Esophagus muscularis mucosa (tissue), 4 donors: ENCODE data around the gene ARAF. TPM values are rescaled to one million over a fixed set of nuclear protein-coding genes. Genes with fewer than 3 reads are reported as not detected.
A peak's percentile ranks its signal among the peaks of the same experiment; 100 is the strongest.

Experiments used
- DNase-seq: peaks from one replicate; pipeline ENCODE4 v3.0.0-alpha.2; 2017; ENCODE audit errors: extremely low spot score
- H3K27ac ChIP-seq, 4 donors: fragments of 200-600 bp; sonication (generic); replicated peaks in 1 of 4; 1 replicate in 3 of 4; 2 replicates in 1 of 4; pipeline ENCODE4 v1.5.1; 2016 to 2019; ENCODE audit warnings: mild to moderate bottlenecking in 1 of 4
- H3K27me3 ChIP-seq, 4 donors: fragments of 200-600 bp; sonication (generic); one replicate each; pipeline versions ENCODE4 v1.5.1 to v1.6.0; 2016 to 2019
- H3K36me3 ChIP-seq, 4 donors: fragments of 200-600 bp; sonication (generic); one replicate each; pipeline ENCODE4 v1.5.1; 2016 to 2019
- H3K4me1 ChIP-seq, 4 donors: fragments of 200-600 bp; sonication (generic); one replicate each; pipeline ENCODE4 v1.5.1; 2016 to 2019
- H3K4me3 ChIP-seq, 4 donors: fragments of 200-600 bp; sonication (generic); 1 replicate in 2 of 4; 2 replicates in 2 of 4; pipeline ENCODE4 v1.5.1; 2016 to 2019; ENCODE audit warnings: mild to moderate bottlenecking in 4 of 4, moderate library complexity in 1 of 4
- H3K9me3 ChIP-seq, 4 donors: fragments of 200-600 bp; sonication (generic); 1 replicate in 3 of 4; 2 replicates in 1 of 4; pipeline ENCODE4 v1.5.1; 2016 to 2019
- CTCF ChIP-seq, 3 experiments: fragments of 200-600 bp in 2 of 3; fragments of 450-650 bp in 1 of 3; sonication (generic) in 2 of 3; IDR thresholded peaks; one replicate each; pipeline ENCODE4 v1.5.1; 2017 to 2019; ENCODE audit warnings: antibody characterized with exemption in 3 of 3, mild to moderate bottlenecking in 2 of 3, moderate library complexity in 1 of 3
- EP300 ChIP-seq: sonication (generic); formaldehyde crosslinking; IDR thresholded peaks from one replicate; pipeline ENCODE4 v1.6.1; 2017; ENCODE audit warnings: antibody characterized with exemption
- POLR2A ChIP-seq: fragments of 450-650 bp; IDR thresholded peaks from one replicate; pipeline ENCODE4 v1.6.1; 2017; ENCODE audit warnings: antibody characterized with exemption, moderate library complexity, mild to moderate bottlenecking, low read depth
- POLR2AphosphoS5 ChIP-seq, 2 donors: sonication (generic); formaldehyde crosslinking; IDR thresholded peaks; one replicate each; pipeline ENCODE4 v1.6.1; 2017; ENCODE audit warnings: antibody characterized with exemption in 2 of 2
- WGBS: methylation state at CpG from one replicate; pipeline ENCODE4 v1.1.5; 2018; 5-methylcytosine and 5-hydroxymethylcytosine counted together
- intact Hi-C: fragments of 100-400 bp; cut with DNase I; formaldehyde crosslinking; loops from one replicate; pipeline ENCODE4 v1.15.1; 2023
- small RNA-seq, 3 donors: library from RNA; depleted of rRNA; stranded (forward); fragments of <200 nt; gene quantifications; one replicate each; pipeline ENCODE3, GENCODE V24; 2016
- total RNA-seq, 4 donors: library from RNA; depleted of rRNA; stranded (reverse); fragments of >200 nt; gene quantifications; one replicate each; pipeline versions ENCODE4 v1.1.0 to v1.2.1, GENCODE V29; 2016

ARAF gene
- total RNA-seq, 4 donors from 2014 or later, result 39.3 to 49.6 (median 42.8) TPM

- no peak for TF ChIP-seq EP300
- peak; percentile 34 to 68 for TF ChIP-seq POLR2AphosphoS5 (IDR thresholded peaks at IDR 0.05)
- no peak for TF ChIP-seq POLR2A
- peak; percentile 32 to 37 (median 33) for TF ChIP-seq CTCF (IDR thresholded peaks at IDR 0.05)
- Histone ChIP-seq H3K36me3 (no peaks in the 10 kb centered on the region), H3K4me1 (peaks cover 3 to 17% (median 12%) of the 10 kb centered on the region in 4 donors), H3K27ac (no peak within 1 kb of the TSS), H3K4me3 (peak within 1 kb of the TSS; percentile 33 to 53 (median 40)), H3K9me3 (no peaks in the 10 kb centered on the region), H3K27me3 (peaks cover 0 to 16% (median 3%) of the 10 kb centered on the region in 4 donors)
- peak; percentile 5 for DNase-seq
- 76% methylated on average over 5 of the region's 88 CpGs for WGBS
- intact Hi-C loops, result no loop called here
Measured at GRCh38 chrX:47619486-47620302, 58.7 kb downstream of the ARAF start, which contains the start of gene SYN1. SYN1 (minus strand) TSS chrX:47619857; CDS start chrX:47619728, 129 bp downstream.

GRCh38 chrX:47620303-47620685, 59.3 kb downstream of the ARAF start:
- DNase-seq, result no peak
- TF ChIP-seq EP300 (no peak), POLR2AphosphoS5 (IDR thresholded peaks at IDR 0.05) (no peak), CTCF (IDR thresholded peaks at IDR 0.05) (no peak), POLR2A (no peak)
- no peak overlapping the region for H3K27ac ChIP-seq
- intact Hi-C loops, result no loop called here
- WGBS, result 56% methylated on average over 9 of the region's 9 CpGs
- no peak overlapping the region for H3K4me3 ChIP-seq
- H3K36me3 ChIP-seq, result no peaks in the 10 kb centered on the region
- H3K9me3 ChIP-seq, result no peaks in the 10 kb centered on the region
- peaks cover 0 to 16% (median 3%) of the 10 kb centered on the region in 4 donors for H3K27me3 ChIP-seq
- H3K4me1 ChIP-seq, result peaks cover 3 to 17% (median 12%) of the 10 kb centered on the region in 4 donors

Small RNA genes lying within 50 kb of the gene (small RNA-seq; reads per million reads assigned to genes)
- gene MIR4769, result 0 to 0.08 (median 0) reads per million in 3 donors

Other genes with a start within 250 kb of the ARAF start
- under 1 TPM in 3 of 4 donors, not detected in 1; 0.17 to 0.42 (median 0.19) TPM for gene ZNF157, start 190.6 kb upstream of the ARAF start, total RNA-seq
- 1 to 10 TPM; 7.5 to 9.0 (median 7.6) TPM for gene ZNF41, start 78.0 kb upstream of the ARAF start, total RNA-seq
- 100 to 1,000 TPM in 3 of 4 donors, 10 to 100 TPM in 1; 82.6 to 251 (median 178) TPM for gene TIMP1, start 21.2 kb downstream of the ARAF start, total RNA-seq
- under 1 TPM; 0.42 to 0.98 (median 0.56) TPM for gene SYN1, start 58.7 kb downstream of the ARAF start, total RNA-seq
- 10 to 100 TPM in 2 of 4 donors, 1 to 10 TPM in 2; 6.8 to 16.1 (median 9.9) TPM for gene CFP, start 68.7 kb downstream of the ARAF start, total RNA-seq
- 10 to 100 TPM; 19.1 to 35.3 (median 25.1) TPM for gene ELK1, start 89.4 kb downstream of the ARAF start, total RNA-seq
- gene UXT, start 98.0 kb downstream of the ARAF start, total RNA-seq, result 10 to 100 TPM; 75.9 to 98.0 (median 90.4) TPM